Effector memory CD8-positive, alpha-beta T cell (primary cell): Measurements from ENCODE around the gene SERINC2.
"Not testable (repeated sequence)": the region's sequence is repeated elsewhere in the genome, so short reads cannot be mapped to it uniquely, and the experiment has no call there.

ENCODE experiments used
- ATAC-seq: fragments of 150-1000 bp; cut with Tn5 transposase; replicated peaks from 2 replicates; pipeline ENCODE4 v1.10.0; 2021; ENCODE audit warnings: mild to moderate bottlenecking, moderate library complexity
- DNase-seq, 3 experiments: peaks; one replicate each; pipeline ENCODE4 v3.0.0; 2021
- H3K27ac Mint-ChIP-seq, 2 donors: one replicate each; pipeline ENCODE4 v1.8.0; 2022; ENCODE audit warnings: mild to moderate bottlenecking in 2 of 2, mixed read lengths in 2 of 2, moderate library complexity in 2 of 2
- H3K27me3 Mint-ChIP-seq, 2 donors: one replicate each; pipeline ENCODE4 v1.8.0; 2022; ENCODE audit warnings: mixed read lengths in 2 of 2
- H3K36me3 Mint-ChIP-seq: one replicate; pipeline ENCODE4 v1.8.0; 2022; ENCODE audit warnings: mild to moderate bottlenecking, moderate library complexity, mixed read lengths; ENCODE audit not compliant: insufficient read depth
- H3K4me1 Mint-ChIP-seq, 2 donors: one replicate each; pipeline ENCODE4 v1.8.0; 2022; ENCODE audit warnings: low read depth in 2 of 2, mixed read lengths in 2 of 2
- H3K4me3 Mint-ChIP-seq, 2 donors: one replicate each; pipeline ENCODE4 v1.8.0; 2022; ENCODE audit warnings: mild to moderate bottlenecking in 2 of 2, mixed read lengths in 2 of 2, moderate library complexity in 2 of 2
- H3K9me3 Mint-ChIP-seq, 2 donors: one replicate each; pipeline ENCODE4 v1.8.0; 2022; ENCODE audit warnings: mixed read lengths in 2 of 2

The SERINC2 gene

GRCh38 chr1:31453384-31454079 lies 40.5 kb downstream of the SERINC2 start:
- DNase-seq (no peak), ATAC-seq (no peak)
- no peak overlapping the region for H3K4me3 Mint-ChIP-seq
- no peak overlapping the region for H3K27ac Mint-ChIP-seq
- no peaks in the 10 kb centered on the region for H3K36me3 Mint-ChIP-seq
- H3K4me1 Mint-ChIP-seq: no peaks in the 10 kb centered on the region
- H3K27me3 Mint-ChIP-seq: peaks cover 64 to 74% of the 10 kb centered on the region in 2 donors
- peaks cover 5 to 11% of the 10 kb centered on the region in 2 donors for H3K9me3 Mint-ChIP-seq

DNA sequence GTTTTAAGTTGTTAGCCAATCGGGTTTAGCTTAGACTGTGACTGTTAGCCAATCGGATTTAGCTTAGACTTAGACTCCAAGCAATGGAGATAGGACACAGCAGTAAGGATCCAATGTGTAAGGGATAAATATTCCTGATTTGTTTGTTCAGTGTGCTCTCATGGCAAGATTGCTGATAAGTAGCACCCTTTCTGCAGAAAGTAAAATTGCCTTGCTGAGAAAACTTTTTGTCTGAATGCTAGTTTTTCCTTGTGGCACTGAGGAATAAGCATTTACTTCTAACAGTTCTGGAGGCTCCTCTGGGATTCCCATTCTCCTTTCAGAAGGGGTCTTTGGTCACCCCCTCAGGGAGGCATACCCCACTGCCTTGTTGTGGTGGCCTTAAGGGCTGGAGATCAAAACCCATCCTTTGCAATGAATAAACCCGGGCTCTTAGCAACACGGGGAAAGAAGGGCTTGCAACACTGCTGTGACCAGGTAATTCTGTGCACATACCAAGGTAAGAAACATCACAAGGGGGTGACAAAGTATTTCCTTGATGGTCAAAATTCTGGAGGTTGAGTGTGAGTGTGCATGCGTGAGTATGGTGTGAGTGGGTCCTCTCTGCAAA lies 45.4 kb downstream of the SERINC2 start:
- ATAC-seq (no peak), DNase-seq (no peak)
- Mint-ChIP-seq H3K4me3 (no peak overlapping the region), H3K4me1 (no peaks in the 10 kb centered on the region), H3K36me3 (no peaks in the 10 kb centered on the region), H3K27me3 (peaks cover 62 to 65% of the 10 kb centered on the region in 2 donors), H3K27ac (no peak overlapping the region), H3K9me3 (peaks cover 8 to 13% of the 10 kb centered on the region in 2 donors)

- Mint-ChIP-seq H3K27me3 (peaks cover 65 to 69% of the 10 kb centered on the region in 2 donors), H3K9me3 (peaks cover 4 to 8% of the 10 kb centered on the region in 2 donors), H3K36me3 (no peaks in the 10 kb centered on the region), H3K27ac (no peak overlapping the region), H3K4me3 (no peak overlapping the region), H3K4me1 (no peaks in the 10 kb centered on the region)
- ATAC-seq: no peak
- DNase-seq: no peak
Measured at GRCh38 chr1:31460027-31460426, 47.0 kb downstream of the SERINC2 start.

GRCh38 chr1:31467005-31467674 lies 54.1 kb downstream of the SERINC2 start:
- ATAC-seq: no peak
- no peaks in the 10 kb centered on the region for H3K36me3 Mint-ChIP-seq
- H3K27me3 Mint-ChIP-seq: peaks cover 53 to 65% of the 10 kb centered on the region in 2 donors
- no peak overlapping the region for H3K27ac Mint-ChIP-seq
- H3K4me3 Mint-ChIP-seq: no peak overlapping the region
- peaks cover 3 to 7% of the 10 kb centered on the region in 2 donors for H3K9me3 Mint-ChIP-seq
- H3K4me1 Mint-ChIP-seq: no peaks in the 10 kb centered on the region
- DNase-seq: no peak

DNA sequence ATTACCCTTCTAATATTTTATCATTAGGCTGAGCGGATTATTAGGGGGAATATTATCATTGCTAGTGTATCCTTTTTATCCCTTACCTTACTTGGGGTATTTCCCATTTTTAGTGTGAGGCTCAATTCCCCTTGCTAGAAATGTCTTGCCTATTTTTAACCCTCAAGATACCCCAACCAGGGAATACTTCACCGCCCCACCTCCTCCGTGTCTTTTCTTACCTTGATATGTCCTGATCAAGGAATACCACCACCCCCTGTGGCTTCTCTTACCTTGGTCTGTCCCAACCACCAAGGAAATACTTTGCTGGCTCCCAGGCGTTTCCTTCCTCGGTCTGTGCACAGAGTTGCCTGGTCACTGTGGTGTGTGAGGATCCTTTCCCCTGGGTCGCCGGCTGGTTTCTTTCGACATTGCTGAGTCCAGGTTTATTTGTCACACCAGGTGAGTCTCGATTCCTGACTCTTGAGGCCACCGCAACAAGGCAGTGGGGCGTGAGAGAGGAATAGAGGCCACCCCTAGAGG lies 57.8 kb downstream of the SERINC2 start:
- no peak overlapping the region for H3K4me3 Mint-ChIP-seq
- no peaks in the 10 kb centered on the region for H3K4me1 Mint-ChIP-seq
- H3K9me3 Mint-ChIP-seq: peaks cover 3 to 7% of the 10 kb centered on the region in 2 donors
- H3K27ac Mint-ChIP-seq: no peak overlapping the region
- ATAC-seq: no peak
- no peaks in the 10 kb centered on the region for H3K36me3 Mint-ChIP-seq
- peaks cover 34 to 66% of the 10 kb centered on the region in 2 donors for H3K27me3 Mint-ChIP-seq
- DNase-seq: no peak

GRCh38 chr1:31471452-31472313 lies 58.7 kb downstream of the SERINC2 start:
- not testable (repeated sequence) for H3K36me3 Mint-ChIP-seq, H3K27ac Mint-ChIP-seq, DNase-seq, H3K9me3 Mint-ChIP-seq, ATAC-seq, H3K4me3 Mint-ChIP-seq, H3K4me1 Mint-ChIP-seq
- peaks cover 41 to 74% of the 10 kb centered on the region in 2 donors for H3K27me3 Mint-ChIP-seq

- not testable (repeated sequence) for H3K27ac Mint-ChIP-seq
Measured at GRCh38 chr1:31472314-31472651, 59.3 kb downstream of the SERINC2 start.

DNA sequence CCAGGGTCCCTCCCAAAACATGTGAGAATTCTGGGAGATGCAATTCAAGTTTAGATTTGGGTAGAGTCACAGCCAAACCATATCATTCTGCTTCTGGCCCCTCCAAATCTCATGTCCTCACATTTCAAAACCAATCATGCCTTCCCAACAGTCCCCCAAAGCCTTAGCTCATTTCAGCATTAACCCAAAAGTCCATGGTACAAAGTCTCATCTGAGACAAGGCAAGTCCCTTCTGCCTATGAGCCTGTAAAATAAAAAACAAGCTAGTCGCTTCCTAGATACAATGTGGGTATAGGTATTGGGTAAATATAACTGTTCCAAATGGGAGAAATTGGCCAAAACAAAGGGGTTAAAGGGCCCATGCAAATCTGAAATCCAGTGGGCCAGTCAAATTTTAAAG lies 59.7 kb downstream of the SERINC2 start:
- H3K9me3 Mint-ChIP-seq, H3K36me3 Mint-ChIP-seq, ATAC-seq, H3K4me3 Mint-ChIP-seq, DNase-seq, H3K27ac Mint-ChIP-seq, H3K4me1 Mint-ChIP-seq: not testable (repeated sequence)
- peaks cover 51 to 84% of the 10 kb centered on the region in 2 donors for H3K27me3 Mint-ChIP-seq

More at GRCh38 chr1:31472314-31472651, 59.3 kb downstream of the SERINC2 start:
- not testable (repeated sequence) for H3K4me1 Mint-ChIP-seq, H3K36me3 Mint-ChIP-seq, H3K4me3 Mint-ChIP-seq, H3K9me3 Mint-ChIP-seq, ATAC-seq, DNase-seq
- H3K27me3 Mint-ChIP-seq: peaks cover 47 to 80% of the 10 kb centered on the region in 2 donors

DNA sequence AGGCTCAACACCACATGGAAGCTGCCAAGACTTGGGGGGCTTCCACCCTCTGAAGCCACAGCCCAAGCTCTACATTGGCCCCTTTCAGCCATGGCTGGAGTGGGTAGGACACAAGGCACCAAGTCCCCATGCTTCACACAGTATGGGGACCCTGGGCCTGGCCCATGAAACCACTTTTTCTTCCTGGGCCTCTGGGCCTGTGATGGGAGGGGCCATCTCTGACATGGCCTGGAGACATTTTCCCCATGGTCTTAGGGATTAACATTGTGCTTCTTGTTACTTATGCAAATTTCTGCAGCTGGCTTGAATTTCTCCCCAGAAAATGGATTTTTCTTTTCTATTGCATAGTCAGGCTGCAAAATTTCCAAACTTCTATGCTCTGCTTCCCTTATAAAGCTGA lies 60.5 kb downstream of the SERINC2 start:
- not testable (repeated sequence) for H3K4me3 Mint-ChIP-seq, DNase-seq, H3K9me3 Mint-ChIP-seq, H3K4me1 Mint-ChIP-seq, ATAC-seq, H3K27ac Mint-ChIP-seq, H3K36me3 Mint-ChIP-seq
- peaks cover 57 to 90% of the 10 kb centered on the region in 2 donors for H3K27me3 Mint-ChIP-seq

DNA sequence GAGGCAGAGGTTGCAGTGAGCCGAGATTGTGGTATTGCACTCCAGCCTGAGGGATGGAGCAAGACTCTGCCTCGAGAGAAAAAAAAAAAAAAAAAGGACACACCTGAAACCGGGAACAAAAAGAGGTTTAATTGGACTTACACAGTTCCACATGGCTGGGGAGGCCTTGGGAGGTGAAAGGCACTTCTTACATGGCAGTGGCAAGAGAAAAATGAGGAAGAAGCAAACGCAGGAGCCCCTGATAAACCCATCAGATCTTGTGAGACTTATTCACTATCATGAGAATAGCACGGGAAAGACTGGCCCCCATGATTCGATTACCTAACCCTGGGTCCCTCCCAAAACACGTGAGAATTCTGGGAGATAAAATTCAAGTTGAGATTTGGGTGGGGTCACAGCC lies 61.6 kb downstream of the SERINC2 start:
- ATAC-seq, DNase-seq, H3K27ac Mint-ChIP-seq, H3K9me3 Mint-ChIP-seq, H3K4me3 Mint-ChIP-seq, H3K36me3 Mint-ChIP-seq, H3K4me1 Mint-ChIP-seq: not testable (repeated sequence)
- peaks cover 59 to 86% of the 10 kb centered on the region in 2 donors for H3K27me3 Mint-ChIP-seq

DNA sequence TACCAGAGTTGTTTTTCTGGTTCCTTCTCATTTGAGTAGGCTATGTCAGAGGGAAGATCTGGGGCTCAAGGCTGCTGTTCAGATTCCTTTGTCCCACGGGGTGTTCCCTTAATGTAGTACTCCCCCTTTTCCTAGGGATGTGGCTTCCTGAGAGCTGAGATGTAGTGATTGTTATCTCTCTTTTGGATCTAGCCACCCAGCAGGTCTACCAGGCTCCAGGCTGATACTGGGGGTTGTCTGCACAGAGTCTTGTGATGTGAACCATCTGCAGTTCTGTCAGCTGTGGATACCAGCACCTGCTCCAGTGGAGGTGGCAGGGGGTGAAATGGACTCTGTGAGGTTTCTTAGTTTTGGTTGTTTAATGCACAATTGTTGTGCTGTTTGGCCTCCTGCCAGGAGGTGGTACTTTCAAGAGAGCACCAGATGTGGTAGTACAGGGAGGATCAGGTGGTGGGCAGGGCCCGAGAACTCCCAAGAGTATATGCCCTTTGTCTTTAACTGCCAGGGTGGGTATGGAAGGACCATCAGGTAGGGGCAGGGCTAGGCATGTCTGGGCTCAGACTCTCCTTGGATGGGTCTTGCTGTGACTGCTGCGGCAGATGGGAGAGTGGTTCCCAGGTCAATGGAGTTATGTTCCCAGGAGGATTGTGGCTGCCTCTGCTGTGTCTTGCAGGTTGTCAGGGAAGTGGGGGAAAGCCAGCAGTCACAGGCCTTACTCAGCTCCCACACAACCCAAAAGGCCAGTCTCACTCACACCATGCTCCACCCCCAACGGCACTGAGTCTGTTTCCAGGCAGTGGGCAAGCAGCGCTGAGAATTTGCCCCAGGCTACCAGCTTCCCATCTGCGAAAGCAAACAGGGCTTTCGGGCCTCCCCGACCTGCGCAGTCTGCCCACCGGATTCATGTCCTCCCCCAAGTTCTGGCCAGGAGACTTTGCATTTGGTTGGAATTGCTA lies 64.2 kb downstream of the SERINC2 start:
- Mint-ChIP-seq H3K4me1 (no peaks in the 10 kb centered on the region), H3K27ac (no peak overlapping the region), H3K4me3 (no peak overlapping the region), H3K36me3 (no peaks in the 10 kb centered on the region), H3K27me3 (peaks cover 36 to 60% of the 10 kb centered on the region in 2 donors), H3K9me3 (no peaks in the 10 kb centered on the region)
- no peak for ATAC-seq
- no peak for DNase-seq

- Mint-ChIP-seq H3K4me1 (no peaks in the 10 kb centered on the region), H3K4me3 (no peak overlapping the region), H3K27ac (no peak overlapping the region), H3K27me3 (peaks cover 33 to 50% of the 10 kb centered on the region in 2 donors), H3K9me3 (no peaks in the 10 kb centered on the region), H3K36me3 (no peaks in the 10 kb centered on the region)
- ATAC-seq: no peak
- DNase-seq: no peak
Measured at GRCh38 chr1:31478167-31478566, 65.2 kb downstream of the SERINC2 start.
